Osteoblast (primary cell): ENCODE measurements around the gene ARHGAP42. TPM values are rescaled to one million over a fixed set of nuclear protein-coding genes. Genes with fewer than 3 reads are reported as not detected.

Experiments
- DNase-seq: peaks from one replicate; pipeline ENCODE4 v3.0.0; 2011; ENCODE audit warnings: low spot score, mixed read lengths; ENCODE audit not compliant: insufficient read length; ENCODE audit errors: missing footprints
- H2AFZ ChIP-seq: 2 replicates; pipeline ENCODE4 v1.6.0; 2011; ENCODE audit warnings: mild to moderate bottlenecking, low read length
- H3K27ac ChIP-seq: 2 replicates; pipeline ENCODE4 v1.5.1; 2011; ENCODE audit warnings: mild to moderate bottlenecking, low read depth, low read length, moderate library complexity
- H3K27me3 ChIP-seq: 2 replicates; pipeline ENCODE4 v1.6.0; 2012; ENCODE audit warnings: mild to moderate bottlenecking, control low read depth, inconsistent platforms, low read length, moderate library complexity; ENCODE audit not compliant: insufficient read depth
- H3K36me3 ChIP-seq: 2 replicates; pipeline ENCODE4 v1.5.1; 2011; ENCODE audit warnings: mild to moderate bottlenecking, low read length, control low read depth, moderate library complexity; ENCODE audit not compliant: insufficient read depth
- H3K4me1 ChIP-seq: 2 replicates; pipeline ENCODE4 v1.5.1; 2011; ENCODE audit warnings: mild to moderate bottlenecking, low read length, control low read depth, moderate library complexity; ENCODE audit not compliant: insufficient read depth
- H3K4me2 ChIP-seq: 2 replicates; pipeline ENCODE4 v1.6.0; 2011; ENCODE audit warnings: mild to moderate bottlenecking, low read length; ENCODE audit not compliant: insufficient read depth
- H3K4me3 ChIP-seq: fragments of 200-600 bp; sonication (generic); 3 replicates; pipeline ENCODE4 v1.5.1; 2012; ENCODE audit warnings: mild to moderate bottlenecking, low read length, inconsistent platforms; ENCODE audit not compliant: insufficient read depth
- H3K79me2 ChIP-seq: 2 replicates; pipeline ENCODE4 v1.6.0; 2012; ENCODE audit warnings: mild to moderate bottlenecking, low read length, control low read depth, inconsistent platforms; ENCODE audit not compliant: insufficient read depth
- H3K9me3 ChIP-seq: 2 replicates; pipeline ENCODE4 v1.5.1; 2011; ENCODE audit warnings: low read depth, low read length, control low read depth
- H4K20me1 ChIP-seq: 2 replicates; pipeline ENCODE4 v1.6.0; 2012; ENCODE audit warnings: mild to moderate bottlenecking, low read length, control low read depth; ENCODE audit not compliant: insufficient read depth
- total RNA-seq: library from RNA; depleted of rRNA; stranded (reverse); fragments of >200 nt; gene quantifications from 2 replicates; pipeline ENCODE4 v1.2.3, GENCODE V29; 2012
- TF ChIP-seq, protein P1 (sequence below): IDR thresholded peaks from 2 replicates; pipeline ENCODE4 v1.5.1; 2011; ENCODE audit warnings: mild to moderate bottlenecking, low read depth, low read length, moderate library complexity; ENCODE audit errors: extremely low read depth

The ARHGAP42 gene
- total RNA-seq, 1 donor, result 9.4 TPM

DNA sequence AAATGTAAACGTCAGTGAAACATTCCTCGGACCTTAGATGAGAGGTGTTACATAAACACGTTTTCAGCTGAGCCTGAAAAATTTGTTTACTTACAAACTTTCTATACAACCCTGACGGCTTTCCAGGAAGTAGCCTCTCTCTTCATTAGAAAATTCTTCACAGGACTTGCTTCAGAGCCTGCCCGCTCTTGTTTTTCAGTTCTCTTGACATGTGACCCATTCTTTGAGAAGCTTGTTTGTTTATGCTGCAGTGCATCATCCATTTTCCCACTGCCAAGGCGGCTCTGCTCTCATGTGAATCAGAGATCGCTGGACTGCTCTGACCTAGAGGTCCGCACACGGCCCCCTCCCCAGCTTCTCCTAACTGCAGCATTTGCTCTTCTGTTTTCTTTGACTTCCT is 47.9 kb upstream of the ARHGAP42 start:
- Histone ChIP-seq H3K36me3 (no peaks in the 10 kb centered on the region), H4K20me1 (no peaks in the 10 kb centered on the region), H3K27ac (no peak overlapping the region), H2AFZ (peak overlapping the region; percentile 79), H3K79me2 (no peaks in the 10 kb centered on the region), H3K27me3 (no peaks in the 10 kb centered on the region), H3K9me3 (no peaks in the 10 kb centered on the region), H3K4me3 (peak overlapping the region; percentile 34), H3K4me1 (no peaks in the 10 kb centered on the region), H3K4me2 (peak overlapping the region; percentile 37)
- no peak for DNase-seq
- TF ChIP-seq, protein P1, sequence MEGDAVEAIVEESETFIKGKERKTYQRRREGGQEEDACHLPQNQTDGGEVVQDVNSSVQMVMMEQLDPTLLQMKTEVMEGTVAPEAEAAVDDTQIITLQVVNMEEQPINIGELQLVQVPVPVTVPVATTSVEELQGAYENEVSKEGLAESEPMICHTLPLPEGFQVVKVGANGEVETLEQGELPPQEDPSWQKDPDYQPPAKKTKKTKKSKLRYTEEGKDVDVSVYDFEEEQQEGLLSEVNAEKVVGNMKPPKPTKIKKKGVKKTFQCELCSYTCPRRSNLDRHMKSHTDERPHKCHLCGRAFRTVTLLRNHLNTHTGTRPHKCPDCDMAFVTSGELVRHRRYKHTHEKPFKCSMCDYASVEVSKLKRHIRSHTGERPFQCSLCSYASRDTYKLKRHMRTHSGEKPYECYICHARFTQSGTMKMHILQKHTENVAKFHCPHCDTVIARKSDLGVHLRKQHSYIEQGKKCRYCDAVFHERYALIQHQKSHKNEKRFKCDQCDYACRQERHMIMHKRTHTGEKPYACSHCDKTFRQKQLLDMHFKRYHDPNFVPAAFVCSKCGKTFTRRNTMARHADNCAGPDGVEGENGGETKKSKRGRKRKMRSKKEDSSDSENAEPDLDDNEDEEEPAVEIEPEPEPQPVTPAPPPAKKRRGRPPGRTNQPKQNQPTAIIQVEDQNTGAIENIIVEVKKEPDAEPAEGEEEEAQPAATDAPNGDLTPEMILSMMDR, result no peak

DNA sequence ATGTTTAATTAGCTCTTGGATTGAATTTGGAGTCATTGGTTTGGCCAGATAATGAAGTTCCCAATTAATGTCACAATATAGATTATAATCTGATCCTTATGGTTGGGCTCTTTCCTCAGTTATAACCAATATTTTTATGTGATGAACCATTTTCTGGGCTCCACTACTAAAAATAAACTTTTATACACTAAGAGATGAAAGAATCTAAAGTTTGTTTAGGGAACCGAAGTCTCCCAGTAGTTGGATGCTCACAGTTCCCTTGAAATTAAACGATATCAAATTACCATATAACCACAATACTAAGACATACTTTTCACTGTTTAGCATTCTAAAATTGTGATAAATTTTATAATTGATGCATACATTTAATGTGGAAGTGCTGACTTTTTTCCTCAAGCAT is 47.0 kb upstream of the ARHGAP42 start:
- Histone ChIP-seq H3K4me2 (no peak overlapping the region), H3K4me3 (no peak overlapping the region), H3K27me3 (no peaks in the 10 kb centered on the region), H3K79me2 (no peaks in the 10 kb centered on the region), H3K9me3 (no peaks in the 10 kb centered on the region), H3K4me1 (no peaks in the 10 kb centered on the region), H4K20me1 (no peaks in the 10 kb centered on the region), H3K36me3 (no peaks in the 10 kb centered on the region), H3K27ac (no peak overlapping the region), H2AFZ (no peak overlapping the region)
- no peak for DNase-seq
- TF ChIP-seq, protein P1, result no peak

DNA sequence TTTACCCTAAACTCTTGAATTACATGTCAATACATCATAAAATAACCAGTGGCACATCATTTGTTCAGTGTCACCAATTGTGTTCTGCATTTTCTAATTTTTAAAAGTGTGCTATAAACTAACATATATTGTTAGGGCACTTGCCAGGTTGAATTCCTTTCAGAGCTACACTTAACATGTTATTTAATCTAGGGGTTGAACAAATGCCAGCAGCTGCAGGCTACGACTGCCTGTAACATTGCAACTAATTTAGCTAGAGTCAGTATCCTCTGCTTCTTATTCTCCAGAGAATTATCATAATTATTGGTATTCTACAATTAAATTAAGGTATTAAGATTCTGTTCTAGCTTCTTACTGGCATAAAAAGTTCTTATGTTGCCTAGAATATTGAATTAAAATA is 46.4 kb upstream of the ARHGAP42 start:
- no peak overlapping the region for H3K4me3 ChIP-seq
- H4K20me1 ChIP-seq, result no peaks in the 10 kb centered on the region
- H3K27ac ChIP-seq, result no peak overlapping the region
- no peaks in the 10 kb centered on the region for H3K36me3 ChIP-seq
- H3K4me1 ChIP-seq, result no peaks in the 10 kb centered on the region
- no peak overlapping the region for H3K4me2 ChIP-seq
- no peak overlapping the region for H2AFZ ChIP-seq
- DNase-seq, result peak; percentile 15
- no peaks in the 10 kb centered on the region for H3K9me3 ChIP-seq
- H3K27me3 ChIP-seq, result no peaks in the 10 kb centered on the region
- TF ChIP-seq, protein P1, result no peak
- H3K79me2 ChIP-seq, result no peaks in the 10 kb centered on the region

DNA sequence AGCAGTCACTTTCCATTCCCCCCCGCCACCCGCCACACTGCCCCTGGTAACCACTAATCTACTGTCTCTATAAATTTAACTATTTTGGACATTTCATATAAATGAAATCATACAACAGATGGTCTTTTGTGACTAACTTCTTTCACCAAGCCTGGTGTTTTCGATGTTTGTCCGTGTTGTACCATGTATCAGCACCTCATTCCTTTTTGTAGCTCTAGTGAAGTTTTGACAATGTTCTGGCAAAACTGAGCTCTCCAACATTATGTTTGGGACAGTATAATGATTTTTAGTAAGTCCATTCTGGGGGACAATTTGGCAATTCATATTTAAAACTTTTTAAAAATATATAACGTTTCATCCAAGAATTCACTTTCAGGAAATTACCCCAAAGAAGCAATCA is 45.6 kb upstream of the ARHGAP42 start:
- Histone ChIP-seq H2AFZ (no peak overlapping the region), H3K9me3 (no peaks in the 10 kb centered on the region), H3K4me3 (no peak overlapping the region), H3K27me3 (no peaks in the 10 kb centered on the region), H3K4me1 (no peaks in the 10 kb centered on the region), H3K27ac (no peak overlapping the region), H3K36me3 (no peaks in the 10 kb centered on the region), H3K4me2 (no peak overlapping the region), H3K79me2 (no peaks in the 10 kb centered on the region), H4K20me1 (no peaks in the 10 kb centered on the region)
- DNase-seq, result no peak
- TF ChIP-seq, protein P1, result no peak
